WTC11 (cell line): ENCODE data around the gene LMOD3. TPM values are rescaled to one million over a fixed set of nuclear protein-coding genes. Genes with fewer than 3 reads are reported as not detected.

Source experiments
- ATAC-seq: fragments of 200-7000 bp; cut with Tn5 transposase; 2 replicates; pipeline ENCODE4 v1.10.0; 2021; ENCODE audit warnings: mild to moderate bottlenecking, moderate library complexity
- CTCF ChIA-PET: fragments of 300-600 bp; sonication (Branson Sonifier 250); formaldehyde crosslinking; loops from one replicate; lab custom pipeline; 2021; ENCODE audit warnings: antibody characterized with exemption; lab: Charles Lee
- POLR2A ChIA-PET: fragments of 350-600 bp; sonication (Branson Sonifier 250); formaldehyde crosslinking; loops from one replicate; lab custom pipeline; 2021; ENCODE audit warnings: antibody characterized with exemption; lab: Charles Lee
- DNase-seq: peaks from one replicate; pipeline ENCODE4 v3.0.0; 2021; ENCODE audit warnings: low spot score
- H3K27ac Mint-ChIP-seq: 2 replicates; pipeline ENCODE4 v1.8.0; 2021; ENCODE audit warnings: mixed read lengths
- H3K27me3 Mint-ChIP-seq: 2 replicates; pipeline ENCODE4 v1.8.0; 2021; ENCODE audit warnings: low read depth, mild to moderate bottlenecking, moderate library complexity, mixed read lengths
- H3K36me3 Mint-ChIP-seq: 2 replicates; pipeline ENCODE4 v1.8.0; 2021; ENCODE audit warnings: mixed read lengths
- H3K4me1 Mint-ChIP-seq: 2 replicates; pipeline ENCODE4 v1.8.0; 2022; ENCODE audit warnings: mixed read lengths
- H3K4me3 Mint-ChIP-seq: 2 replicates; pipeline ENCODE4 v1.8.0; 2021; ENCODE audit warnings: mild to moderate bottlenecking, moderate library complexity, mixed read lengths
- H3K9me3 Mint-ChIP-seq: 2 replicates; pipeline ENCODE4 v1.8.0; 2021; ENCODE audit warnings: mixed read lengths
- FOXK1 ChIP-seq: sonication (generic); formaldehyde crosslinking; IDR thresholded peaks from 2 replicates; pipeline ENCODE4 v1.8.0; 2022; ENCODE audit warnings: mild to moderate bottlenecking, moderate library complexity, missing genetic modification reagents
- GABPB1 ChIP-seq: sonication (generic); formaldehyde crosslinking; IDR thresholded peaks from 2 replicates; pipeline ENCODE4 v1.8.1; 2023; ENCODE audit warnings: mild to moderate bottlenecking, missing genetic modification reagents
- GTF2I ChIP-seq: fragments of 250-450 bp; sonication (Bioruptor Pico); conservative IDR thresholded peaks from 2 replicates; pipeline ENCODE4 v1.4.0; 2021; ENCODE audit warnings: mild to moderate bottlenecking
- KAT7 ChIP-seq: sonication (generic); formaldehyde crosslinking; IDR thresholded peaks from 2 replicates; pipeline ENCODE4 v1.8.1; 2023; ENCODE audit warnings: missing genetic modification reagents, mild to moderate bottlenecking, borderline replicate concordance
- NFE2L1 ChIP-seq: sonication (generic); formaldehyde crosslinking; IDR thresholded peaks from 2 replicates; pipeline ENCODE4 v1.8.1; 2023; ENCODE audit warnings: missing genetic modification reagents
- NFYB ChIP-seq: sonication (generic); formaldehyde crosslinking; conservative IDR thresholded peaks from 2 replicates; pipeline ENCODE4 v1.8.0; 2022; ENCODE audit warnings: low read depth, missing genetic modification reagents
- NR1H2 ChIP-seq: sonication (generic); formaldehyde crosslinking; IDR thresholded peaks from 2 replicates; pipeline ENCODE4 v1.9.0; 2021; ENCODE audit warnings: mild to moderate bottlenecking, moderate library complexity, missing genetic modification reagents
- PRRX2 ChIP-seq: fragments of 250-450 bp; sonication (Bioruptor Pico); IDR thresholded peaks from 2 replicates; pipeline ENCODE4 v1.8.0; 2021; ENCODE audit warnings: mild to moderate bottlenecking
- RELA ChIP-seq: sonication (generic); formaldehyde crosslinking; IDR thresholded peaks from 2 replicates; pipeline ENCODE4 v1.8.1; 2022; ENCODE audit warnings: missing genetic modification reagents, mild to moderate bottlenecking, borderline replicate concordance
- RORB ChIP-seq: fragments of 250-450 bp; sonication (Bioruptor Pico); IDR thresholded peaks from 2 replicates; pipeline ENCODE4 v1.9.0; 2021; ENCODE audit warnings: mild to moderate bottlenecking
- SMAD4 ChIP-seq: sonication (generic); formaldehyde crosslinking; IDR thresholded peaks from 2 replicates; pipeline ENCODE4 v1.8.0; 2022; ENCODE audit warnings: mild to moderate bottlenecking, missing genetic modification reagents
- SOX15 ChIP-seq: fragments of 250-450 bp; sonication (Bioruptor Pico); IDR thresholded peaks from 2 replicates; pipeline ENCODE4 v1.9.0; 2021; ENCODE audit warnings: mild to moderate bottlenecking
- TEAD1 ChIP-seq: sonication (generic); formaldehyde crosslinking; IDR thresholded peaks from 2 replicates; pipeline ENCODE4 v1.8.0; 2022; ENCODE audit warnings: mild to moderate bottlenecking, missing genetic modification reagents
- ZBTB21 ChIP-seq: sonication (generic); formaldehyde crosslinking; IDR thresholded peaks from 2 replicates; pipeline ENCODE4 v1.8.1; 2023; ENCODE audit warnings: mild to moderate bottlenecking, missing genetic modification reagents, borderline replicate concordance
- ZNF219 ChIP-seq: sonication (generic); formaldehyde crosslinking; IDR thresholded peaks from 2 replicates; pipeline ENCODE4 v1.8.0; 2023; ENCODE audit warnings: missing genetic modification reagents, mild to moderate bottlenecking, borderline replicate concordance
- ZNF263 ChIP-seq: sonication (generic); formaldehyde crosslinking; IDR thresholded peaks from 2 replicates; pipeline ENCODE4 v1.8.1; 2022; ENCODE audit warnings: low read depth, mild to moderate bottlenecking, moderate library complexity, missing genetic modification reagents
- ZNF423 ChIP-seq: fragments of 250-450 bp; sonication (Bioruptor Pico); IDR thresholded peaks from 2 replicates; pipeline ENCODE4 v2.1.2; 2022; ENCODE audit warnings: mild to moderate bottlenecking, moderate library complexity
- total RNA-seq: library from RNA; stranded (reverse); gene quantifications from 3 replicates; pipeline ENCODE4 v1.2.3, GENCODE V29; 2021
- TF ChIP-seq, protein P1 (sequence below): sonication (generic); formaldehyde crosslinking; IDR thresholded peaks from 2 replicates; pipeline ENCODE4 v1.8.1; 2022; ENCODE audit warnings: missing genetic modification reagents, borderline replicate concordance
- TF ChIP-seq, protein P2 (sequence below): sonication (generic); formaldehyde crosslinking; IDR thresholded peaks from 2 replicates; pipeline ENCODE4 v1.8.0; 2023; ENCODE audit warnings: missing genetic modification reagents
- TF ChIP-seq, protein P3 (sequence below): sonication (generic); formaldehyde crosslinking; IDR thresholded peaks from 2 replicates; pipeline ENCODE4 v1.8.1; 2023; ENCODE audit warnings: mild to moderate bottlenecking, missing genetic modification reagents
- TF ChIP-seq, protein P4 (sequence below): fragments of 250-450 bp; sonication (Bioruptor Pico); IDR thresholded peaks from 2 replicates; pipeline ENCODE4 v1.9.0; 2021; ENCODE audit warnings: moderate library complexity, mild to moderate bottlenecking, inconsistent platforms, borderline replicate concordance
- TF ChIP-seq, protein P5 (sequence below): fragments of 200-600 bp; IDR thresholded peaks from 2 replicates; pipeline ENCODE4 v1.8.0; 2022; ENCODE audit warnings: antibody characterized with exemption
- TF ChIP-seq, protein P6 (sequence below): sonication (generic); formaldehyde crosslinking; IDR thresholded peaks from 2 replicates; pipeline ENCODE4 v1.8.0; 2023; ENCODE audit warnings: mild to moderate bottlenecking, missing genetic modification reagents

LMOD3 gene
- total RNA-seq, 1 experiment from 2014 or later = not detected

DNA sequence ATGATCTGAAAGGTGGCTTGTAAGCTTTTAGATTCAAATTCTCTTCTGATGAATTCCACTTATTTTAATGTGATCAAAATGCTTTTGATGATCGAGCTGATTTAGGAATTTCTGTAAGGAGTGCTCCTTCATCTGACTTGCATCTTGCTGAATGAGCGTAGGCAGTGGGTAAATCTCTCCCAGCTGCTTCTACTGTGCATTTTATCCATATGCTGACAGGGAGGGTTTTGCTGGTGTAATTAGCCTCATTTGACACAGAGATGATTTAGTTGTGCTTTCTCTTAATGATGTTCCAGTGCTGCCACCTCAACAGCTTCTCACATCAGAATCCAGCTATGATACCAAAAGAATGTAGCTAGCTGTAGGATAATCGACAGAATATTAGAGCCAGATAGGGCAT is 3.8 kb upstream of the LMOD3 start (continued):
- TF ChIP-seq, protein P1, sequence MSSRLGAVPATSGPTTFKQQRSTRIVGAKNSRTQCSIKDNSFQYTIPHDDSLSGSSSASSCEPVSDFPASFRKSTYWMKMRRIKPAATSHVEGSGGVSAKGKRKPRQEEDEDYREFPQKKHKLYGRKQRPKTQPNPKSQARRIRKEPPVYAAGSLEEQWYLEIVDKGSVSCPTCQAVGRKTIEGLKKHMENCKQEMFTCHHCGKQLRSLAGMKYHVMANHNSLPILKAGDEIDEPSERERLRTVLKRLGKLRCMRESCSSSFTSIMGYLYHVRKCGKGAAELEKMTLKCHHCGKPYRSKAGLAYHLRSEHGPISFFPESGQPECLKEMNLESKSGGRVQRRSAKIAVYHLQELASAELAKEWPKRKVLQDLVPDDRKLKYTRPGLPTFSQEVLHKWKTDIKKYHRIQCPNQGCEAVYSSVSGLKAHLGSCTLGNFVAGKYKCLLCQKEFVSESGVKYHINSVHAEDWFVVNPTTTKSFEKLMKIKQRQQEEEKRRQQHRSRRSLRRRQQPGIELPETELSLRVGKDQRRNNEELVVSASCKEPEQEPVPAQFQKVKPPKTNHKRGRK (CRISPR knock-in tag) = no peak
- TF ChIP-seq KAT7 (CRISPR knock-in tag) (no peak), ZNF423 (CRISPR knock-in tag) (no peak), RELA (CRISPR knock-in tag) (no peak)
- TF ChIP-seq, protein P2, sequence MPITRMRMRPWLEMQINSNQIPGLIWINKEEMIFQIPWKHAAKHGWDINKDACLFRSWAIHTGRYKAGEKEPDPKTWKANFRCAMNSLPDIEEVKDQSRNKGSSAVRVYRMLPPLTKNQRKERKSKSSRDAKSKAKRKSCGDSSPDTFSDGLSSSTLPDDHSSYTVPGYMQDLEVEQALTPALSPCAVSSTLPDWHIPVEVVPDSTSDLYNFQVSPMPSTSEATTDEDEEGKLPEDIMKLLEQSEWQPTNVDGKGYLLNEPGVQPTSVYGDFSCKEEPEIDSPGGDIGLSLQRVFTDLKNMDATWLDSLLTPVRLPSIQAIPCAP (CRISPR knock-in tag) = no peak

DNA sequence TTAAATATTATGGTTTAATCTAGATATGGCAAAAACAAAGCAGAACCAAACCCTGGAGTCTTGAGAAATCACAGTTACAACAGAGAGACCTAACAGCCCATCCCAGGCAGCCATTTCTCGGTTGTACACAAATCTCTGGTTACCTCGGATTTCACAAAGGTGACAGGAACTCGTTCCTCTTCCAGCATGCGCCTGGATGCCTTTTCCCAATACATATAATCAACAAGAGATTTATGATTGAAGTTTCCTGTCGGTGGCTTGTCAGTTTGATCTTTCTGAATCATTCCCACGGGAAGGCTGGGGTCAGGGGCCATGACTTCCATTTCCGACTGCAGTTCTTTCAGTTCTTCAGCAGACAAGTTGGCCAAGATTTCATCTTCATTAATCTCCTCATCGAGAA is 445 bp downstream of the LMOD3 start:
- no peaks in the 10 kb centered on the region for H3K36me3 Mint-ChIP-seq
- H3K4me3 Mint-ChIP-seq = no peak overlapping the region
- POLR2A ChIA-PET = no interaction called here
- CTCF ChIA-PET = interaction anchor here (0.8 to 1.9 kb wide), 10 partner anchors 13 to 288 kb away, joined by 3 to 17 read pairs (median 5); no protein-coding TSS in a partner anchor
- H3K9me3 Mint-ChIP-seq = no peaks in the 10 kb centered on the region
- no peak for ATAC-seq
- no peak overlapping the region for H3K27ac Mint-ChIP-seq
- no peak for DNase-seq
- peaks cover 6% of the 10 kb centered on the region for H3K4me1 Mint-ChIP-seq
- TF ChIP-seq ZNF263 (CRISPR knock-in tag) (no peak), TEAD1 (CRISPR knock-in tag) (no peak), SOX15 (no peak), NFE2L1 (CRISPR knock-in tag) (no peak), PRRX2 (CRISPR knock-in tag) (no peak), NFYB (CRISPR knock-in tag) (no peak), GTF2I (CRISPR knock-in tag) (no peak), SMAD4 (CRISPR knock-in tag) (no peak), ZBTB21 (no peak), RORB (CRISPR knock-in tag) (no peak), GABPB1 (CRISPR knock-in tag) (no peak), KAT7 (CRISPR knock-in tag) (no peak), FOXK1 (CRISPR knock-in tag) (no peak), NR1H2 (CRISPR knock-in tag) (no peak), ZNF219 (CRISPR knock-in tag) (no peak)
- TF ChIP-seq, protein P3, sequence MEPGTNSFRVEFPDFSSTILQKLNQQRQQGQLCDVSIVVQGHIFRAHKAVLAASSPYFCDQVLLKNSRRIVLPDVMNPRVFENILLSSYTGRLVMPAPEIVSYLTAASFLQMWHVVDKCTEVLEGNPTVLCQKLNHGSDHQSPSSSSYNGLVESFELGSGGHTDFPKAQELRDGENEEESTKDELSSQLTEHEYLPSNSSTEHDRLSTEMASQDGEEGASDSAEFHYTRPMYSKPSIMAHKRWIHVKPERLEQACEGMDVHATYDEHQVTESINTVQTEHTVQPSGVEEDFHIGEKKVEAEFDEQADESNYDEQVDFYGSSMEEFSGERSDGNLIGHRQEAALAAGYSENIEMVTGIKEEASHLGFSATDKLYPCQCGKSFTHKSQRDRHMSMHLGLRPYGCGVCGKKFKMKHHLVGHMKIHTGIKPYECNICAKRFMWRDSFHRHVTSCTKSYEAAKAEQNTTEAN (CRISPR knock-in tag) = no peak
- TF ChIP-seq, protein P4, sequence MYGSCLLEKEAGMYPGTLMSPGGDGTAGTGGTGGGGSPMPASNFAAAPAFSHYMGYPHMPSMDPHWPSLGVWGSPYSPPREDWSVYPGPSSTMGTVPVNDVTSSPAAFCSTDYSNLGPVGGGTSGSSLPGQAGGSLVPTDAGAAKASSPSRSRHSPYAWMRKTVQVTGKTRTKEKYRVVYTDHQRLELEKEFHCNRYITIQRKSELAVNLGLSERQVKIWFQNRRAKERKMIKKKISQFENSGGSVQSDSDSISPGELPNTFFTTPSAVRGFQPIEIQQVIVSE (CRISPR knock-in tag) = no peak
- TF ChIP-seq, protein P5, sequence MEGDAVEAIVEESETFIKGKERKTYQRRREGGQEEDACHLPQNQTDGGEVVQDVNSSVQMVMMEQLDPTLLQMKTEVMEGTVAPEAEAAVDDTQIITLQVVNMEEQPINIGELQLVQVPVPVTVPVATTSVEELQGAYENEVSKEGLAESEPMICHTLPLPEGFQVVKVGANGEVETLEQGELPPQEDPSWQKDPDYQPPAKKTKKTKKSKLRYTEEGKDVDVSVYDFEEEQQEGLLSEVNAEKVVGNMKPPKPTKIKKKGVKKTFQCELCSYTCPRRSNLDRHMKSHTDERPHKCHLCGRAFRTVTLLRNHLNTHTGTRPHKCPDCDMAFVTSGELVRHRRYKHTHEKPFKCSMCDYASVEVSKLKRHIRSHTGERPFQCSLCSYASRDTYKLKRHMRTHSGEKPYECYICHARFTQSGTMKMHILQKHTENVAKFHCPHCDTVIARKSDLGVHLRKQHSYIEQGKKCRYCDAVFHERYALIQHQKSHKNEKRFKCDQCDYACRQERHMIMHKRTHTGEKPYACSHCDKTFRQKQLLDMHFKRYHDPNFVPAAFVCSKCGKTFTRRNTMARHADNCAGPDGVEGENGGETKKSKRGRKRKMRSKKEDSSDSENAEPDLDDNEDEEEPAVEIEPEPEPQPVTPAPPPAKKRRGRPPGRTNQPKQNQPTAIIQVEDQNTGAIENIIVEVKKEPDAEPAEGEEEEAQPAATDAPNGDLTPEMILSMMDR = no peak
- TF ChIP-seq, protein P6, sequence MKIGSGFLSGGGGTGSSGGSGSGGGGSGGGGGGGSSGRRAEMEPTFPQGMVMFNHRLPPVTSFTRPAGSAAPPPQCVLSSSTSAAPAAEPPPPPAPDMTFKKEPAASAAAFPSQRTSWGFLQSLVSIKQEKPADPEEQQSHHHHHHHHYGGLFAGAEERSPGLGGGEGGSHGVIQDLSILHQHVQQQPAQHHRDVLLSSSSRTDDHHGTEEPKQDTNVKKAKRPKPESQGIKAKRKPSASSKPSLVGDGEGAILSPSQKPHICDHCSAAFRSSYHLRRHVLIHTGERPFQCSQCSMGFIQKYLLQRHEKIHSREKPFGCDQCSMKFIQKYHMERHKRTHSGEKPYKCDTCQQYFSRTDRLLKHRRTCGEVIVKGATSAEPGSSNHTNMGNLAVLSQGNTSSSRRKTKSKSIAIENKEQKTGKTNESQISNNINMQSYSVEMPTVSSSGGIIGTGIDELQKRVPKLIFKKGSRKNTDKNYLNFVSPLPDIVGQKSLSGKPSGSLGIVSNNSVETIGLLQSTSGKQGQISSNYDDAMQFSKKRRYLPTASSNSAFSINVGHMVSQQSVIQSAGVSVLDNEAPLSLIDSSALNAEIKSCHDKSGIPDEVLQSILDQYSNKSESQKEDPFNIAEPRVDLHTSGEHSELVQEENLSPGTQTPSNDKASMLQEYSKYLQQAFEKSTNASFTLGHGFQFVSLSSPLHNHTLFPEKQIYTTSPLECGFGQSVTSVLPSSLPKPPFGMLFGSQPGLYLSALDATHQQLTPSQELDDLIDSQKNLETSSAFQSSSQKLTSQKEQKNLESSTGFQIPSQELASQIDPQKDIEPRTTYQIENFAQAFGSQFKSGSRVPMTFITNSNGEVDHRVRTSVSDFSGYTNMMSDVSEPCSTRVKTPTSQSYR (CRISPR knock-in tag) = no peak
- no peaks in the 10 kb centered on the region for H3K27me3 Mint-ChIP-seq
